Right lung (tissue), 5 donors: Measurements from ENCODE around the gene SYF2. TPM values are rescaled to one million over a fixed set of nuclear protein-coding genes. Genes with fewer than 3 reads are reported as not detected.
"Not testable (repeated sequence)": the region's sequence is repeated elsewhere in the genome, so short reads cannot be mapped to it uniquely, and the experiment has no call there.

Experiments
- DNase-seq, 2 donors: peaks; one replicate each; pipeline ENCODE4 v3.0.0-alpha.2; 2013
- polyA plus RNA-seq, 5 donors: library from polyadenylated mRNA; unstranded; fragments of 120-200 nt; gene quantifications; one replicate each; pipeline versions ENCODE4 v1.2.1 to v1.2.3, GENCODE V29; 2013; ENCODE audit warnings: inconsistent platforms in 1 of 5, low replicate concordance in 1 of 5; ENCODE audit not compliant: insufficient read length in 5 of 5, insufficient read depth in 1 of 5

The SYF2 gene
- polyA plus RNA-seq, 5 donors: 79.8 to 96.2 (median 90.4) TPM

- no peak for DNase-seq
Measured at GRCh38 chr1:25247829-25248754, 15.8 kb upstream of the SYF2 start.

- DNase-seq: peak; percentile 98
Measured at GRCh38 chr1:25247024-25247828, 14.9 kb upstream of the SYF2 start, which contains the start of gene RSRP1. Gene RSRP1, minus strand, starts transcription at chr1:25247454. Its CDS starts 491 bp downstream, at chr1:25246963.

GRCh38 chr1:25246600-25247023 lies 14.3 kb upstream of the SYF2 start:
- DNase-seq: no peak

- DNase-seq: no peak
Measured at GRCh38 chr1:25245809-25246599, 13.7 kb upstream of the SYF2 start.

GRCh38 chr1:25245393-25245792 lies 13.1 kb upstream of the SYF2 start:
- DNase-seq: no peak

GRCh38 chr1:25243907-25244306 lies 11.6 kb upstream of the SYF2 start:
- no peak for DNase-seq

GRCh38 chr1:25239681-25240541 lies 7.6 kb upstream of the SYF2 start:
- peak; percentile 88 to 90 for DNase-seq

GRCh38 chr1:25238046-25238445 lies 5.7 kb upstream of the SYF2 start:
- DNase-seq: no peak

- DNase-seq: not testable (repeated sequence)
Measured at GRCh38 chr1:25236261-25236660, 4.0 kb upstream of the SYF2 start.

GRCh38 chr1:25235411-25235810 lies 3.1 kb upstream of the SYF2 start:
- DNase-seq: not testable (repeated sequence)

- peak; percentile 52 to 71 for DNase-seq
Measured at GRCh38 chr1:25232866-25233784, 823 bp upstream of the SYF2 start.

GRCh38 chr1:25223471-25223870 lies 8.8 kb downstream of the SYF2 start:
- DNase-seq: no peak

- DNase-seq: no peak
Measured at GRCh38 chr1:25222606-25223005, 9.7 kb downstream of the SYF2 start.

- no peak for DNase-seq
Measured at GRCh38 chr1:25220666-25221065, 11.6 kb downstream of the SYF2 start.

- DNase-seq: no peak
Measured at GRCh38 chr1:25219661-25220251, 12.5 kb downstream of the SYF2 start.

- DNase-seq: no peak
Measured at GRCh38 chr1:25217598-25218232, 14.6 kb downstream of the SYF2 start.

- DNase-seq: no peak
Measured at GRCh38 chr1:25217015-25217414, 15.3 kb downstream of the SYF2 start.

GRCh38 chr1:25216123-25216522 lies 16.2 kb downstream of the SYF2 start:
- no peak for DNase-seq

- no peak for DNase-seq
Measured at GRCh38 chr1:25212725-25213124, 19.6 kb downstream of the SYF2 start.
